Activated CD8-positive, alpha-beta memory T cell treated with anti-CD3 and anti-CD28 coated beads for 1 hour (primary cell): ENCODE results near the gene ITPR2.

Experiments
- DNase-seq, 2 donors: peaks; one replicate each; pipeline ENCODE4 v3.0.0-alpha.2; 2020; ENCODE audit warnings: low read depth in 1 of 2; ENCODE audit errors: extremely low read depth in 1 of 2

The ITPR2 gene

DNA sequence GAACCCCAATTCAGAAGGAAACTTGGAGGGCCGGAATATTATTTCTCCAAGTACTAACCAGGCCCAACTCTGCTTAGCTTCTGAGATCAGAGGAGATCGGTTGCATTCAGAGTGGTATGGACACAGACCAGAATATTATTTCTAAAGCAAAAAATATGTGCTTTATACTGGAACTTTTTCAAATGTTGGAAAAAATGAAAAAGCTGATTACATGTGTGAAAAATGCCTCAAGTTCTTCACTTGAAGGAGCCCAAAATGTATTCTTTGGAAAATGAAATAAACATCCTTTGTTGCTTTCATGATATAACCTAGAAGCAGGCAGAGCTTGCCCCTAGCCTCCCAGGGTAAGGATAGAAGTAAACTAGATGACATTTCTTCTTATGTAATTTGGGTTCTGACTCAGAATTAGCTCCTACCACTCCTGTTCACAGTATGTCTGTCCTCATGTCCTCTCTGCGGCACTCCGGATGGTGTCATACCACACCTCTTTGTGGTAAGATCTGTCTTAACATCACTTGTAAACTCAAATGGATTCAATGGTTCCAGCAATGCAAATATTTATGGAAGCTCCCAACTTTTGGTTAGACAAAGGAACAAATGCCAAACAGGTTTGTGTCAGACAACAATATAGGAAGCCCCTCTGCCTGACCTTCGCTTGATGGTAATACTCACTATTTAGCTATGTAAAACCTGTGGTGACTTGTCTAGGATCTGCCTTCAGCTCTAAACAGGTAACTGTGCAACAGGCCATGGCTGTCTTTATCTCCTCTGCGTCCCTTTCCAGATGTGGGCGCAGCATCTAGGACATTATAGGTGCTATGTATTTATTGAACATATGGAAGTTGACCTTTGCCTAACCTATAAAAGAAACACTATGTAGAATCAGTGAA, 459.1 kb downstream of the ITPR2 start:
- no peak for DNase-seq

DNA sequence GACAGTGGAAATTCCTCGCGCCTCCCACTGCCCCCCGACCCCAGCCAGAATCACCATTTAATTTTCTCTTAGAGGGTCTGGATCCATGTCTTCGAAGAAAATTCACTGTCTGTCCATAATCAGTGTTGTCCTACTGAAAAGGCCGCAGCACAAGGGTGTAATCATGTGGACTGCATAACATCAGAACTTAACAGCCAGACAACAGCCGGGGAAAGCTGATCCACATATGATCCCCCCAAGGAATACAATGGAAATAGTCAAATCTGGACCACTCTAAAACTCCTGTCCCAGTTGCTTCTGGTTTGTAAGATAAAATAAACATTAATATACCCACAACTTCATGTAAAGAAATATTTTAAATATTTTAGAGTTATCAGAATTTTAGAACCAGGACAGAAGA, 460.1 kb downstream of the ITPR2 start:
- DNase-seq: no peak

GRCh38 chr12:26370098-26370497, 462.9 kb downstream of the ITPR2 start:
- DNase-seq: no peak

DNA sequence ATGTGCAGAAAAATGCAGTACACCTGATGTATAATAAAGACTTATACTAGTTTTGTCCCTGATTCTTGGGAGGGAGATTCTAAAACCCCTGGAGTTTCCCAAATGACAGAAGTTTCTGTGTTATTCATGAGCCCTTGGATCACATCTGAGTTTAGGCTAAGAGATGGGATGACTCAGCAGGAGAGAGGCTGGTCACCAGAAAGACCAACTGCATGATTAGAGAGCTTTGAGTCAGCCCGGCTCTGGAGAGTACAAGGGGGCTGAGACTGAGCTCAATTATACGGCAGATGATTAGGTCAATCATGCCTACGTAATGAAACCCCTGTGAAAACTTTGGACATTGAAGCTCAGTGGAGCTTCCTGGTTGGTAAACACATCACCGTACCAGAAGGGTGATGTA, 463.4 kb downstream of the ITPR2 start:
- DNase-seq: no peak

DNA sequence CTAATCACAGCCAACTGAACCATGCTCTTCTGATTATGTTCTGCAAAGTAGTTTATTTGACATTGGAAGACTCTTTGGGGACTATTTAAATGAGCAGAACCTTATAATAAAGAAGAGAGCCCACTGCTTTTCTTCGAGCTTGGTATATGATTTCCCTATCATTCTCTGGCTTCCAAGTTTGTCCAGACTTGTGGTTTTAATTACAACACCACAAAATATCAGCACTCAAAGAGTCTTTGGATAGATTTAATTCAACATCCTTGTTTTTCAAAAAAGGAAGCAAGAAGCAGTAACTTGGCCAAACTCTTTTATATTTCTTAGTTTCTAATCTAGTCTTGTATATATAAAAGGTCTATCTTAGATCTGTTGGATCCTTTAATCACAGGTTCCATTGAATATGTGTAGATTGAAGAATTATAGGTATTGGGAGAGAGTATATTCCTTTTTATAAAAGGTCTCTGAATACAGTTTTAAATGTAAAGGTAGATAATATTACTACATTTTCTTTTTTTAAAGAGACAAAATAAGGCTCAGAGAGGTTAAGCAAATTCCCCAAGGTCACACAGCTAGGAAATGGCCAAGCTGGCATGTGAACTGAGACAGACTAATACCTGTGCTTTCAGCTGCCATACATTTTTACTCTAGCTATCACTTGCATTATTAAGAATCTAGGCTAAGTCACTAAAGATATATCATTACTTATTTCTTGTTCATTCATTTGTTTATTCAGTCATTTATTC, 464.8 kb downstream of the ITPR2 start:
- no peak for DNase-seq

- DNase-seq: no peak
Observed at GRCh38 chr12:26361964-26362363, 471.0 kb downstream of the ITPR2 start.

DNA sequence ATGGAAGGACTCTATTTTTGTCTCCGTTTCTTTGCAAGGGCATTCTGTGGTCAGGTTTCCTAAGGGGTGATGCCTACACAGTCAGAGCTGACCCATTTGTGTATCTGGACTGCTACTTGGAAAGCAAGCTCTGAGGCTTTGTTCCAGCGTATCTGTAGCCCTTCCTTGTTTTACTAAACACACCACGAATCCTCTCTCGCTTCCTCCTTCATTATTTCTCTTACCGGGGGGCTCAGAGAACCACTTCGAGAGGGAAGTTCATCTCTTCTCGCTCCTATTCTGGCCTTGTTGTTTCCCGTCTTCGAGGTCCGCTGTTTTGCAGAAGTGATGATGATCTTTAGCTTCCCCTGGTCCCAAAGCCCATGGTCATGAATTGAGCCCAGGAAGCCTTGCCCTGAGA, 472.9 kb downstream of the ITPR2 start:
- DNase-seq: no peak

- no peak for DNase-seq
Observed at GRCh38 chr12:26359576-26359975, 473.4 kb downstream of the ITPR2 start.

DNA sequence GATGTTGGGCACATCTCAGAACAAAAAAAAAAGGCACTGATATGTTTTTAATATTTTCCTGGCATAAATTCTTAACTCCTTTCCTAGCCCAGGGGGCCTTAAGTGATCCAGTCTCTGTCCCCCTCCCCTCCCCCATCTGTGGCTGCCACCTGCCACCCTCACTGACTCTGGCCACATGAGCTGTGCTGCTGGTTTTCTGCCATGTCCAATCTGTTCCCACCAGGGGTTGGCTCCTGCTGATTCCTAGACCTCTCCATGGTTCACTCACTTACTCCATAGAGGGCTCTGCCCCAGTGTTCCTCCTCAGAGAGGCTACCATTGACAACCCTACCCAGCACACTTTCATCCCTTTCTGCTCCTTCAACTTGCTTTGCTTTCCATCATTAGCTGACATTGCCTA, 474.3 kb downstream of the ITPR2 start:
- DNase-seq: no peak

DNA sequence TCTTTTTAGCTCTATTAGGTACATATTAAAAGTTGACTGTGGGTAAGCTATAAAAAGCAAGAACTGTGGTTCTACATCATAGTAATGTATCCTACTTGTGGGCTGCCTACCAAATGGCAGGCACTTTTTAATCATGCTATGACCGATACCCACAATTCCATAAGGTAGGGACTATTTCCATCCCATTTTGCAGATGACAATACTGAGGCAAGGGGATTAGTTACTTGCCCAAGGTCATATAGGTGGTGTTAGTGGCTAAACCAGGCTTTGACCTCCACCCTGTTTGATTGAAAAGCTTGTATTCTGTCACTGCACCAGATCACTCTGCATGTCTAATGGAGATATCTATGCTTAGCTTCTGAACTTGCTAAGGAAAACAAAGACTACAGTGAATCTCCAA, 485.7 kb downstream of the ITPR2 start:
- no peak for DNase-seq

GRCh38 chr12:26346736-26347135, 486.3 kb downstream of the ITPR2 start:
- no peak for DNase-seq

- DNase-seq: no peak
Observed at GRCh38 chr12:26345471-26346003, 487.5 kb downstream of the ITPR2 start.

DNA sequence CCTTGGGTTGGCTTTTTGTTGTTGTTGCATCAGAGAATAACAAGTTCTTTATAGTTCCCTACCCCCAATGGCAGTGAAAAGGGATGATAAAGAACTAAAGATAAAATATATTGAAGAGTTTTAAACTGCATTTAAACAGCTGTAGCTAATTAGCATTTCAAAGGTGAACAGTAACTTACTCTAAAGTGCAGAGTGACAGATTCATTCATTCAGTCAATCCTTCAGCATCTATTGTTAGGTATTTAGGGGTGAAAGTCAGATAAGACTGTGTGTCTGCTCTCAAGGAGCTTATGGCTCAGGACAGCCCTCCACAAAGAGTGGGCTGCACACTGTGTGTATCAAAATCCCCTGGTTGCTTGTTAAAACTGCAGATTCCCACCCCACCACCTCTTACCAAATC, 491.5 kb downstream of the ITPR2 start:
- no peak for DNase-seq

DNA sequence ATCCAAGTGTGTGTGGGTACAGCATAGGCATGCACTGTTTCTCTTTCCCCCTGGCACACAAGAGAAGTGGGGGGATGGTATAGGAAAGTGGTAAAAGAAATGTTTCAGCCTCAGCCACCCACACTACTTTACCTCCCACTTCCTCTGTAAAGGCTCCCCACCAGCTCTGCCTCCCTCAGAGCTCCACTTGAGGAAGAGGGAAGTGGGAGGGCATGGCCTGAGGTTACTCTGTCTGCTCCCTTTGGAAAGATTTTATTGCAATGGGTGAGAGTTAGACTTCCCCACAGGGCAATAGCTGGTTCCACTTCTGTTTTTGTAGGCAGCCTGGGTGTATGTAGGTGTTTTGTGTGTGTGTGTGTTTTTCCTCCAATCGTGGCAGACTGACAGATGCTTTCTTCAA, 492.3 kb downstream of the ITPR2 start:
- no peak for DNase-seq

GRCh38 chr12:26339976-26340375, 493.0 kb downstream of the ITPR2 start:
- no peak for DNase-seq

- no peak for DNase-seq
Observed at GRCh38 chr12:26338586-26339572, 494.1 kb downstream of the ITPR2 start.

- no peak for DNase-seq
Observed at GRCh38 chr12:26335651-26336050, 497.3 kb downstream of the ITPR2 start.

- DNase-seq: no peak
Observed at GRCh38 chr12:26334621-26335124, 498.3 kb downstream of the ITPR2 start.

- no peak for DNase-seq
Observed at GRCh38 chr12:26331960-26332359, 501.0 kb downstream of the ITPR2 start.

DNA sequence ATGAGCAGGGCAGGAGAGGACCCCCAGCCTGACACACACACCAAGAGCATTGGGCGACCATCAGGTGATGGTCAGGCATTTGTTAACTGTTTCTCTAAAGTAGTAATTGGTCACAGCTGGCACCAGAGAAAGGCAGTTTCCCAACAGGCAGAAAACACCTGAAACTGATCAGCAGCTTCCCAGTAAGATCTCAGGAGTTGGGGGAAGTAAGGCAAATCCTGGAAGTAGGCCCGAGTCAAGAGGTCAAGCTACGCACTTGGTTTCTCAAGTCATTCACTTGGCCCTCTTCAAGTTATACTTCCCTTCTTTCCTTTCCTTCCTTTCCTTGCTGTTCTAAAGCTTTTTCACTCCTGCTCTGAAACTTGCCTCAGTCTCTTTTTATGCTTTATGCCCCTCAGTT, 501.9 kb downstream of the ITPR2 start:
- DNase-seq: no peak
